Daoy (cell line): ENCODE results near the gene GBP7. TPM values are rescaled to one million over a fixed set of nuclear protein-coding genes. Genes with fewer than 3 reads are reported as not detected.

Experiments
- DNase-seq: peaks from one replicate; pipeline ENCODE4 v3.0.0-alpha.2; 2015; ENCODE audit warnings: low read depth
- total RNA-seq: library from RNA; depleted of rRNA; stranded (reverse); fragments of >200 nt; shearing (Covaris generic); gene quantifications from 2 replicates; pipeline ENCODE4 v1.2.3, GENCODE V29; 2014; rRNA removed

GBP7 gene
- total RNA-seq, 1 experiment from 2014 or later: not detected

- DNase-seq: no peak
Observed at GRCh38 chr1:89114662-89115061, 61.1 kb downstream of the GBP7 start.

GRCh38 chr1:89112871-89113613, 62.8 kb downstream of the GBP7 start:
- no peak for DNase-seq

DNA sequence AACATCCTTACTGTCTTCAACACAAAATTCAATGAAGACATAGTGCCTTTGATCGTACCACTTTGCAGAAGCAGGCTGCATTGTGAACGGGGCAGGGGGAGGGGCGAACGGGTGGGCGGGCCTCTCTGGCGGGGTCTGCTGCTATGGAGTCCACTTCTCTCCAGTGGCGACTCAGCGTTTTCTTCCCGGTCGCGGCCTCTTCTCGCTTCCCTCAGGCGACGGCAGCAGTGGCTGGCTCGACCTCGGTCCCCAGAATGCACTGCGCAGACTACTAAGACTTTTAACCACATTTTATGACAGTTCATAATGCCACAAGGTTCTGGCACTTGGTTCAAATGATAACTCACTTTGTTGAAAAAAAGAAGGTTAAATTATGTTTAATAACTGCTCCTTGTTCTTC, 71.1 kb downstream of the GBP7 start:
- DNase-seq: no peak

- no peak for DNase-seq
Observed at GRCh38 chr1:89104147-89104546, 71.7 kb downstream of the GBP7 start.

GRCh38 chr1:89102021-89102420, 73.8 kb downstream of the GBP7 start:
- DNase-seq: no peak

DNA sequence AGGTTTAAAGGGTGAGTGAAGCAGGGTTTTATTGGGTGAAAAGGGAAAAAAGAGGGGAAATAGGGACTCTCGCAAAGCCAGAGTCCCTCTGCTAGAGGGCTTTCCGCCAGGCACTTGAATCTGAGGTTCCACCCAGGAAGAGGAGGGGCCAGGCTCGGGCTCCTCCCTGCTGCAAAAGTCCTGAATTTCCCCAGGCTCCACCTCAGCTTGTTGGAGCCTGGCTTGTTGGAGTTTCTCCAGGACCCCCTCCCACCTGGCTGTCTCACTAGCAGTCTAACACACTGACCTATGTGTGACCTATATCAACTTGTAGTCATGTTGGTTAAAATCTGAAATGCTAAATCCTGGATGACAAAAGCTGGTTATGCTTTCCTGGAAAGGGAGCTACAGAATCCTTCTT, 75.4 kb downstream of the GBP7 start:
- peak; percentile 13 for DNase-seq

GRCh38 chr1:89098857-89099256, 76.9 kb downstream of the GBP7 start:
- no peak for DNase-seq

- DNase-seq: no peak
Observed at GRCh38 chr1:89095737-89096136, 80.1 kb downstream of the GBP7 start.

DNA sequence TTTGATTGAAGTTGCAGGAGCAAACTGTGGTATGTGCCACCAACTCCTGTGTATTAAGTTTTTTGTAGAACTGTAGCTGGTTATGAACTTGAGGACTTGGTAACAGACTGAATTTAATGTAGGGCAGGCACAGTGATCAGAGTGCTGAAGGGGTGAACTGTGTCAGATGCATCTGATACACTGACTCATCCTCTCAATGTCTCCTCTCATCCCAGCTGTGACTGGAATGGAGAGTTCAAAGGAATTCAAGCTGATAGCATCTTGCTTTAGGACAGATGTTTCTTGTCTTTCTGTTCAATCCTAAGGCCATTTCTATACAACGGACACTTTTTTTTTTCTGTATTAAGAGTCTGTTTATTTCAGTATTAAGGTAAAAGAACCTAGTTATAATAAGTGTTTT, 85.8 kb downstream of the GBP7 start:
- DNase-seq: no peak

DNA sequence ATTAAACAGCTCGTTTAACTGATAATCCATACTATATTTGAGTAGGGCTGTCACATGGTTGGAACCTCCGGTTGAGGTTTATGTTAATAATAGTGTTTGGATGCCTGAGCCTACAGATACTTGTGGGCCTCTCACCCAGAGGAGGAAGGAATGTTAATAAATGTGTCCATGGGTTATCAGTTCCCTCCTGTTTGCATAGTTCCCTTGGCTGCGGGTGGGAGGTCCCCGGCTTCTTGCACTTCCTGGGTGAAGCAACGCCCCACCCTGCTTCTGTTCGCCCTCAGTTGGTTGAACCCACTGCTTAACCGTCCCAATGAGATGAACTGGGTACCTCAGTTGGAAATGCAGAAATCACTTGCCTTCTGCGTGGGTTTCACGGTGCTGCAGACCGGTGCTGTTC, 87.2 kb downstream of the GBP7 start:
- no peak for DNase-seq

- DNase-seq: no peak
Observed at GRCh38 chr1:89087241-89087640, 88.6 kb downstream of the GBP7 start.

DNA sequence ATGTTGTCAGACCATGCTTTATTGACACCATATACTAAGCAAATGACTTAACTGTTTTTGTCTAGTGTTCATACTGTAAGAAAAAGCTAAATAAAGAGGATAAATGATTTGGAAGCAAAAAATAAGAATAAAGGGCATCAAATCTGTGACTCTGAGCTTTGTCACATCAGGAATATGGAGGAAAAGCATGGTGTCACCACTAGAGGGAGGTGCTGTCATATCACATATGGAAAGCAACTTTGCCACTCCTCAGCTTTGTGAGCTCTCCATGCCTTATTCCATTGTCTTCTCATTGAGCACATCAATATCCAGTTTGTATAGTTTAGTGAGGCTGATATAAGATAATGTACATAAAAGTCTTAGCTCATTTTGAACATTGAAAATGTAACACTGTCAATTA, 90.0 kb downstream of the GBP7 start:
- DNase-seq: peak; percentile 44

Other genes with a start within 250 kb of the GBP7 start
- gene KYAT3, start 183.4 kb downstream of the GBP7 start, total RNA-seq: 30.7 and 34.9 TPM in 2 replicates
- 14.1 and 16.5 TPM in 2 replicates for gene RBMXL1, start 183.4 kb downstream of the GBP7 start, total RNA-seq
- 42.0 and 65.3 TPM in 2 replicates for gene GBP3, start 153.1 kb downstream of the GBP7 start, total RNA-seq
- gene GBP1, start 110.8 kb downstream of the GBP7 start, total RNA-seq: 101 and 111 TPM in 2 replicates
- 19.1 and 24.8 TPM in 2 replicates for gene GBP2, start 49.9 kb downstream of the GBP7 start, total RNA-seq
- 8.3 and 9.5 TPM in 2 replicates for gene GBP4, start 22.9 kb upstream of the GBP7 start, total RNA-seq
- gene GBP5, start 96.9 kb upstream of the GBP7 start, total RNA-seq: 2.9 and 3.4 TPM in 2 replicates
- gene GBP6, start 188.1 kb upstream of the GBP7 start, total RNA-seq: 0.11 TPM in 1 of 2 replicates, not detected in the other